KMS-11 (cell line): ENCODE measurements around the gene ERI3.
"Not testable (repeated sequence)": the region's sequence is repeated elsewhere in the genome, so short reads cannot be mapped to it uniquely, and the experiment has no call there.

Experiments
- H2AFZ ChIP-seq: fragments of 200-600 bp; sonication (generic); 2 replicates; pipeline ENCODE4 v1.6.1; 2016; ENCODE audit warnings: antibody characterized with exemption, mixed run types, low read depth
- H3K27ac ChIP-seq: fragments of 200-600 bp; sonication (generic); 2 replicates; pipeline ENCODE4 v1.6.1; 2016; ENCODE audit warnings: mild to moderate bottlenecking, mixed run types
- H3K27me3 ChIP-seq: fragments of 200-600 bp; sonication (generic); 2 replicates; pipeline ENCODE4 v1.6.1; 2017; ENCODE audit warnings: mild to moderate bottlenecking, low read depth, mixed run types, moderate library complexity; ENCODE audit not compliant: insufficient read depth
- H3K36me3 ChIP-seq: fragments of 200-600 bp; sonication (generic); 2 replicates; pipeline ENCODE4 v1.6.1; 2017; ENCODE audit warnings: mild to moderate bottlenecking, mixed run types; ENCODE audit not compliant: insufficient read depth
- H3K4me1 ChIP-seq: fragments of 200-600 bp; sonication (generic); 2 replicates; pipeline ENCODE4 v1.6.1; 2016; ENCODE audit warnings: mild to moderate bottlenecking, low read depth, mixed run types; ENCODE audit not compliant: poor library complexity, severe bottlenecking
- H3K4me2 ChIP-seq: fragments of 200-600 bp; sonication (generic); 2 replicates; pipeline ENCODE4 v1.7.0; 2016; ENCODE audit warnings: mild to moderate bottlenecking, mixed run types
- H3K4me3 ChIP-seq: fragments of 200-600 bp; sonication (generic); IDR thresholded peaks from 2 replicates; pipeline ENCODE4 v1.6.1; 2017; ENCODE audit warnings: low read depth, low read length, mixed read lengths; ENCODE audit not compliant: insufficient read depth
- H3K79me2 ChIP-seq: fragments of 200-600 bp; sonication (generic); 2 replicates; pipeline ENCODE4 v1.6.1; 2016; ENCODE audit warnings: low read depth, mixed run types; ENCODE audit not compliant: insufficient read depth
- H3K9ac ChIP-seq: fragments of 200-600 bp; sonication (generic); 2 replicates; pipeline ENCODE4 v1.6.1; 2016; ENCODE audit warnings: mild to moderate bottlenecking, mixed run types
- H4K20me1 ChIP-seq: fragments of 200-600 bp; sonication (generic); 2 replicates; pipeline ENCODE4 v1.6.1; 2016; ENCODE audit warnings: mild to moderate bottlenecking, mixed run types; ENCODE audit not compliant: insufficient read depth
- TF ChIP-seq, protein P1 (sequence below): fragments of 200-600 bp; sonication (generic); conservative IDR thresholded peaks from 2 replicates; pipeline ENCODE4 v1.6.1; 2017; ENCODE audit warnings: low read depth, mild to moderate bottlenecking, antibody characterized with exemption, low read length, moderate library complexity, mixed read lengths

The ERI3 gene

DNA sequence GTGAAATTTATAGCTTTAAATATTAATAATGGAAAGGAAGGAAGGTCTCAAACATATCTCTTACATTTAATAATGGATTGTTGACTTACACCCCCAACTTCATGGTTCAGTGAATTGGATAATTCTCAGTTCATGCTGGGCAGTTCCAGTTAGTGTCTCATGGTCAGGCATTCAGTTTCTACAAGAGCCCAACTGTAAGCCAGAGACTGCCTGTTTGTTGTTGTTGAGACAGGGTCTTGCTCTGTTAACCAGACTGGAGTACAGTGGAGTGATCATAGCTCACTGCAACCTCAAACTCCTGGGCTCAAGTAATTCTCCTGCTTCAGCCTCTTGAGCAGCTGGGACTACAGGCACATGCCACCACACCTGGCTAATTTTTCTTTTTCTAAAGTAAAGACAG is 146.8 kb downstream of the ERI3 start:
- no peaks in the 10 kb centered on the region for H3K36me3 ChIP-seq
- no peak overlapping the region for H3K4me3 ChIP-seq
- H3K4me2 ChIP-seq, result no peak overlapping the region
- H3K9ac ChIP-seq, result no peak overlapping the region
- no peak overlapping the region for H3K27ac ChIP-seq
- H3K4me1 ChIP-seq, result peaks cover 9% of the 10 kb centered on the region
- H3K27me3 ChIP-seq, result no peaks in the 10 kb centered on the region
- no peaks in the 10 kb centered on the region for H3K79me2 ChIP-seq
- TF ChIP-seq, protein P1, sequence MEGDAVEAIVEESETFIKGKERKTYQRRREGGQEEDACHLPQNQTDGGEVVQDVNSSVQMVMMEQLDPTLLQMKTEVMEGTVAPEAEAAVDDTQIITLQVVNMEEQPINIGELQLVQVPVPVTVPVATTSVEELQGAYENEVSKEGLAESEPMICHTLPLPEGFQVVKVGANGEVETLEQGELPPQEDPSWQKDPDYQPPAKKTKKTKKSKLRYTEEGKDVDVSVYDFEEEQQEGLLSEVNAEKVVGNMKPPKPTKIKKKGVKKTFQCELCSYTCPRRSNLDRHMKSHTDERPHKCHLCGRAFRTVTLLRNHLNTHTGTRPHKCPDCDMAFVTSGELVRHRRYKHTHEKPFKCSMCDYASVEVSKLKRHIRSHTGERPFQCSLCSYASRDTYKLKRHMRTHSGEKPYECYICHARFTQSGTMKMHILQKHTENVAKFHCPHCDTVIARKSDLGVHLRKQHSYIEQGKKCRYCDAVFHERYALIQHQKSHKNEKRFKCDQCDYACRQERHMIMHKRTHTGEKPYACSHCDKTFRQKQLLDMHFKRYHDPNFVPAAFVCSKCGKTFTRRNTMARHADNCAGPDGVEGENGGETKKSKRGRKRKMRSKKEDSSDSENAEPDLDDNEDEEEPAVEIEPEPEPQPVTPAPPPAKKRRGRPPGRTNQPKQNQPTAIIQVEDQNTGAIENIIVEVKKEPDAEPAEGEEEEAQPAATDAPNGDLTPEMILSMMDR, result no peak
- H4K20me1 ChIP-seq, result no peaks in the 10 kb centered on the region
- no peak overlapping the region for H2AFZ ChIP-seq

GRCh38 chr1:44206545-44206944 is 148.5 kb downstream of the ERI3 start:
- not testable (repeated sequence) for H4K20me1 ChIP-seq, H3K27me3 ChIP-seq, H3K36me3 ChIP-seq, H2AFZ ChIP-seq, H3K4me1 ChIP-seq, H3K27ac ChIP-seq, H3K79me2 ChIP-seq, H3K4me3 ChIP-seq, H3K9ac ChIP-seq, H3K4me2 ChIP-seq

GRCh38 chr1:44200336-44200735 is 154.7 kb downstream of the ERI3 start:
- H3K36me3 ChIP-seq, result no peaks in the 10 kb centered on the region
- no peak overlapping the region for H2AFZ ChIP-seq
- H3K4me1 ChIP-seq, result no peaks in the 10 kb centered on the region
- no peak overlapping the region for H3K9ac ChIP-seq
- no peaks in the 10 kb centered on the region for H3K27me3 ChIP-seq
- TF ChIP-seq, protein P1, result no peak
- H3K79me2 ChIP-seq, result no peaks in the 10 kb centered on the region
- H3K4me2 ChIP-seq, result no peak overlapping the region
- H3K4me3 ChIP-seq, result no peak overlapping the region
- H3K27ac ChIP-seq, result no peak overlapping the region
- H4K20me1 ChIP-seq, result no peaks in the 10 kb centered on the region

GRCh38 chr1:44174630-44175029 is 180.4 kb downstream of the ERI3 start:
- H2AFZ ChIP-seq, result no peak overlapping the region
- H3K27me3 ChIP-seq, result no peaks in the 10 kb centered on the region
- H3K79me2 ChIP-seq, result no peaks in the 10 kb centered on the region
- peaks cover 10% of the 10 kb centered on the region for H3K4me1 ChIP-seq
- no peaks in the 10 kb centered on the region for H4K20me1 ChIP-seq
- H3K4me3 ChIP-seq, result no peak overlapping the region
- H3K36me3 ChIP-seq, result no peaks in the 10 kb centered on the region
- no peak overlapping the region for H3K4me2 ChIP-seq
- no peak overlapping the region for H3K9ac ChIP-seq
- H3K27ac ChIP-seq, result no peak overlapping the region
- TF ChIP-seq, protein P1, result no peak
